Measurements from ENCODE around the gene SHISA9.

GRCh38 chr16:13289515-13289914 is 388.1 kb downstream of the SHISA9 start:
- no peak for TF ChIP-seq CTCF (IDR thresholded peaks at IDR 0.05)
- no peak for TF ChIP-seq POLR2A (IDR thresholded peaks at IDR 0.05; ENCODE audit: low read depth)
- TF ChIP-seq POLR2AphosphoS5 (IDR thresholded peaks at IDR 0.05): no peak
- no peak for TF ChIP-seq EP300 (IDR thresholded peaks at IDR 0.05)

Measured in esophagus muscularis mucosa (tissue), 4 donors.